OCI-LY7 (cell line): ENCODE measurements around the gene ARL10. TPM values are rescaled to one million over a fixed set of nuclear protein-coding genes. Genes with fewer than 3 reads are reported as not detected.

ENCODE experiments used
- BruUV-seq: library from RNA; stranded (reverse); fragments of 400-500 nt; replicated peaks from 2 replicates; lab custom pipeline; 2021; lab: Mats Ljungman, UMichigan
- CTCF ChIA-PET: fragments of 300-600 bp; sonication (Branson Sonifier 250); formaldehyde crosslinking; loops from one replicate; lab custom pipeline; 2022; ENCODE audit warnings: antibody characterized with exemption; ENCODE audit not compliant: unreplicated experiment; lab: Charles Lee
- POLR2A ChIA-PET: fragments of 300-600 bp; sonication (Branson Sonifier 250); formaldehyde crosslinking; loops from one replicate; lab custom pipeline; 2022; ENCODE audit warnings: antibody characterized with exemption; lab: Charles Lee
- DNase-seq: peaks from one replicate; pipeline ENCODE4 v3.0.0-alpha.2; 2015; ENCODE audit warnings: low spot score
- H2AFZ ChIP-seq: fragments of 200-600 bp; sonication (generic), shearing (Covaris generic); 2 replicates; pipeline ENCODE4 v1.6.1; 2014; ENCODE audit warnings: mild to moderate bottlenecking, antibody characterized with exemption, low read length, moderate library complexity
- H3K27ac ChIP-seq: fragments of 200-600 bp; sonication (generic); 2 replicates; pipeline ENCODE4 v1.5.1; 2014; ENCODE audit warnings: mixed run types, low read depth, mild to moderate bottlenecking, moderate library complexity, low read length, inconsistent platforms; ENCODE audit not compliant: poor library complexity, severe bottlenecking
- H3K36me3 ChIP-seq: fragments of 200-600 bp; sonication (generic); 2 replicates; pipeline ENCODE4 v1.6.1; 2014; ENCODE audit warnings: mild to moderate bottlenecking, antibody characterized with exemption, low read length, moderate library complexity, mixed read lengths; ENCODE audit not compliant: insufficient read depth
- H3K4me1 ChIP-seq: fragments of 200-600 bp; sonication (generic); 2 replicates; pipeline ENCODE4 v1.5.1; 2014; ENCODE audit warnings: mild to moderate bottlenecking, low read length; ENCODE audit not compliant: insufficient read depth, poor library complexity, severe bottlenecking
- H3K4me2 ChIP-seq: fragments of 200-600 bp; sonication (generic); 2 replicates; pipeline ENCODE4 v1.6.1; 2014; ENCODE audit warnings: mild to moderate bottlenecking, low read length
- H3K4me3 ChIP-seq: fragments of 200-600 bp; sonication (generic); 2 replicates; pipeline ENCODE4 v1.5.1; 2014; ENCODE audit warnings: mild to moderate bottlenecking, low read depth, low read length; ENCODE audit not compliant: poor library complexity, severe bottlenecking
- H3K79me2 ChIP-seq: fragments of 200-600 bp; sonication (generic); 2 replicates; pipeline ENCODE4 v1.6.1; 2016; ENCODE audit warnings: low read depth, mild to moderate bottlenecking, low read length, moderate library complexity, mixed read lengths; ENCODE audit not compliant: insufficient read depth
- H3K9me2 ChIP-seq: fragments of 200-600 bp; sonication (generic); 2 replicates; pipeline ENCODE4 v1.6.1; 2016; ENCODE audit warnings: mild to moderate bottlenecking, low read length, mixed read lengths; ENCODE audit not compliant: insufficient read depth
- H3K9me3 ChIP-seq: fragments of 200-600 bp; sonication (generic); 2 replicates; pipeline ENCODE4 v1.6.1; 2014; ENCODE audit warnings: mild to moderate bottlenecking, mixed run types, low read length, mixed read lengths
- H4K20me1 ChIP-seq: fragments of 200-600 bp; sonication (generic); 2 replicates; pipeline ENCODE4 v1.6.1; 2014; ENCODE audit warnings: mild to moderate bottlenecking, antibody characterized with exemption, low read length, moderate library complexity, mixed read lengths; ENCODE audit not compliant: insufficient read depth
- EZH2phosphoT487 ChIP-seq: fragments of 200-600 bp; sonication (generic); IDR thresholded peaks from 2 replicates; pipeline ENCODE4 v1.6.1; 2018; ENCODE audit warnings: low read depth, borderline replicate concordance, mild to moderate bottlenecking, mixed run types, antibody characterized with exemption, low read length, moderate library complexity, mixed read lengths
- intact Hi-C: fragments of 100-400 bp; cut with micrococcal nuclease; formaldehyde crosslinking; loops from one replicate; pipeline ENCODE4 v1.10.0; 2022; ENCODE audit not compliant: unreplicated experiment
- total RNA-seq, 2 experiments: library from RNA; depleted of rRNA in 1 of 2; stranded (reverse); fragments of >200 nt in 1 of 2; shearing (Covaris generic) in 1 of 2; gene quantifications; 2 replicates each; pipeline ENCODE4 v1.2.3, GENCODE V29; 2014 to 2022
- TF ChIP-seq, protein P1 (sequence below): fragments of 200-600 bp; sonication (generic); conservative IDR thresholded peaks from 2 replicates; pipeline ENCODE4 v1.5.1; 2014; ENCODE audit warnings: mild to moderate bottlenecking, antibody characterized with exemption, low read length, moderate library complexity, mixed read lengths

ARL10 gene
- total RNA-seq, 2 experiments from 2014 or later, result 0.06 TPM; not detected in 1

DNA sequence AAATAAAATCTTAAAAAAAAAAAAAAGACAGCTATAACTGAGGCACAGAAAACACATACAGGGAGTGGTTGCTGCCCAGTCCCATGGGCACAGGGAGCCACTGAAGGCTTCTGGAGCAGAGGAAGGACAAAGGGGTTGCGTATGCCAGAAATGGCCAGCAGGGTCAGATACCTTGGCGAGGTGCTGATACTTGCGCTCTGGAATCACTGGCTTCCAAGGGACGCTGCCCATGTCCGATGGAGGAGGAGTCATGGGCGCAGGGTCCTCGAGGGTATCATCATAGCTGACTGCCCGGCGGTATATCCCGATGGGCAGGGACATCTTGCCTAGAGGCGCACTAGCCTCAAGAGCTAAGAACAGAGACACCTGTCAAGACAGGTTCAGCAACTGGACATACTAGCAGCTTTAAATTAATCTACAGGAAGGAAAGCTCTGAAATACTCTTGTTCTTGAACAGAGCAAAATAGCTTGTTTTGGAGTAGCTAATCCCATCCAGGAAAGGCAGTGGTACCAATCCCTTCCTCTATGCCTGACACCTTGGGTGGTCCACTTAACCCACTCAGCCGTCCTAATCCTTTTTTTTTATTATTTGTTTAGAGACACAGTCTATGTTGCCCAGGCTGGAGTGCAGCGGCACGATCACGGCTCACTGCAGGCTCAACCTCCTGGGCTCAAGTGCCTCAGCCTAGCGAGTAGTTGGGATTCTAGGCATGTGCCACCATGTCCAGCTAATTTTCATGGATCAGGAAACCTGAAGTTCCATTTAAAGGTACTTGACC is 9.7 kb upstream of the ARL10 start:
- ChIA-PET CTCF (no interaction called here), POLR2A (interaction anchor here (0.5 to 1.7 kb wide), 4 partner anchors 16 to 815 kb away, joined by 3 to 6 read pairs (median 3); no protein-coding TSS in a partner anchor)
- no peaks in the 10 kb centered on the region for H3K9me3 ChIP-seq
- TF ChIP-seq EZH2phosphoT487, result no peak
- TF ChIP-seq, protein P1, sequence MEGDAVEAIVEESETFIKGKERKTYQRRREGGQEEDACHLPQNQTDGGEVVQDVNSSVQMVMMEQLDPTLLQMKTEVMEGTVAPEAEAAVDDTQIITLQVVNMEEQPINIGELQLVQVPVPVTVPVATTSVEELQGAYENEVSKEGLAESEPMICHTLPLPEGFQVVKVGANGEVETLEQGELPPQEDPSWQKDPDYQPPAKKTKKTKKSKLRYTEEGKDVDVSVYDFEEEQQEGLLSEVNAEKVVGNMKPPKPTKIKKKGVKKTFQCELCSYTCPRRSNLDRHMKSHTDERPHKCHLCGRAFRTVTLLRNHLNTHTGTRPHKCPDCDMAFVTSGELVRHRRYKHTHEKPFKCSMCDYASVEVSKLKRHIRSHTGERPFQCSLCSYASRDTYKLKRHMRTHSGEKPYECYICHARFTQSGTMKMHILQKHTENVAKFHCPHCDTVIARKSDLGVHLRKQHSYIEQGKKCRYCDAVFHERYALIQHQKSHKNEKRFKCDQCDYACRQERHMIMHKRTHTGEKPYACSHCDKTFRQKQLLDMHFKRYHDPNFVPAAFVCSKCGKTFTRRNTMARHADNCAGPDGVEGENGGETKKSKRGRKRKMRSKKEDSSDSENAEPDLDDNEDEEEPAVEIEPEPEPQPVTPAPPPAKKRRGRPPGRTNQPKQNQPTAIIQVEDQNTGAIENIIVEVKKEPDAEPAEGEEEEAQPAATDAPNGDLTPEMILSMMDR, result no peak
- H3K4me1 ChIP-seq, result peaks cover 12% of the 10 kb centered on the region
- peaks cover 86% of the 10 kb centered on the region for H3K36me3 ChIP-seq
- H3K4me3 ChIP-seq, result no peak overlapping the region
- no peak overlapping the region for H3K27ac ChIP-seq
- intact Hi-C loops, result no loop called here
- H2AFZ ChIP-seq, result no peak overlapping the region
- DNase-seq, result no peak
- peaks cover 15% of the 10 kb centered on the region for H3K79me2 ChIP-seq
- no peak overlapping the region for H3K4me2 ChIP-seq
- no TSS peak for BruUV-seq
- H3K9me2 ChIP-seq, result no peaks in the 10 kb centered on the region
- H4K20me1 ChIP-seq, result no peaks in the 10 kb centered on the region

DNA sequence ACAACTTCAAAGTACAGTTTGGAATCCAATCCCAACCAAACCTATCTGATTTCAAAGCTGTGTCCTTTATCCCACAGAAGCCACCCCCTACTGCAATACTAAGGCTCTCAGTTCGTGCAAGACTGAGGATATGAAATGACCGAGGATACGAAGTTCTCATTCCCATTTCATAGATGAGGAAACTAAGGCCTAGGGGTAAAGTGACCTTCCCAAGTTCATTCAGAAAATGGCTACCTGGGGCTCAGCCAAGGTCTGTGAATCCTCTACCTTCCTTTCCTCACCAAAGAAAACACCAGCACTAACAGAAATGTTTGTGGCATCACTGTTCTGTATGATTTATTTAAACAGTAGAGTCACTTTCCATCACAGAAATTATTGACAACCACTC is 9.1 kb upstream of the ARL10 start:
- H3K4me1 ChIP-seq, result peaks cover 12% of the 10 kb centered on the region
- H3K36me3 ChIP-seq, result peaks cover 82% of the 10 kb centered on the region
- no peaks in the 10 kb centered on the region for H3K9me2 ChIP-seq
- H3K79me2 ChIP-seq, result peaks cover 21% of the 10 kb centered on the region
- CTCF ChIA-PET, result no interaction called here
- H3K9me3 ChIP-seq, result no peaks in the 10 kb centered on the region
- H3K27ac ChIP-seq, result no peak overlapping the region
- intact Hi-C loops, result no loop called here
- no peak for TF ChIP-seq EZH2phosphoT487
- POLR2A ChIA-PET, result interaction anchor here (1.2 to 1.7 kb wide), 2 partner anchors 17 to 32 kb away, joined by 3 to 6 read pairs; no protein-coding TSS in a partner anchor
- no peak overlapping the region for H3K4me2 ChIP-seq
- H3K4me3 ChIP-seq, result no peak overlapping the region
- no TSS peak for BruUV-seq
- H2AFZ ChIP-seq, result no peak overlapping the region
- no peak for DNase-seq
- H4K20me1 ChIP-seq, result no peaks in the 10 kb centered on the region

GRCh38 chr5:176359658-176360057 is 5.6 kb upstream of the ARL10 start:
- no peak for DNase-seq
- H3K36me3 ChIP-seq, result peaks cover 47% of the 10 kb centered on the region
- H3K79me2 ChIP-seq, result peaks cover 23% of the 10 kb centered on the region
- H3K4me3 ChIP-seq, result peak overlapping the region; percentile 5
- H3K9me2 ChIP-seq, result no peaks in the 10 kb centered on the region
- H3K4me2 ChIP-seq, result peak overlapping the region; percentile 36; the same call in 1 of the 2 replicates
- H3K4me1 ChIP-seq, result peaks cover 21% of the 10 kb centered on the region
- CTCF ChIA-PET, result interaction anchor here (0.6 kb wide), 1 partner anchor 18 kb away, joined by 3 read pairs; no protein-coding TSS in a partner anchor
- TF ChIP-seq, protein P1, result no peak
- TF ChIP-seq EZH2phosphoT487, result no peak
- intact Hi-C loops, result no loop called here
- POLR2A ChIA-PET, result interaction anchor here (0.6 kb wide), 1 partner anchor 11 kb away, joined by 3 read pairs; no protein-coding TSS in a partner anchor
- no peaks in the 10 kb centered on the region for H3K9me3 ChIP-seq
- no peak overlapping the region for H2AFZ ChIP-seq
- no peak overlapping the region for H3K27ac ChIP-seq
- BruUV-seq, result TSS peak; percentile 26
- no peaks in the 10 kb centered on the region for H4K20me1 ChIP-seq
